HepG2 (cell line): ENCODE data around the gene CIAO2B. TPM values are rescaled to one million over a fixed set of nuclear protein-coding genes. Genes with fewer than 3 reads are reported as not detected.

ENCODE experiments used
- ATAC-seq: fragments of 200-7000 bp; cut with Tn5 transposase; 3 replicates; pipeline ENCODE4 v1.9.1; 2020; ENCODE audit warnings: mild to moderate bottlenecking, moderate library complexity
- BruUV-seq: library from RNA; stranded (reverse); fragments of 400-500 nt; replicated peaks from 2 replicates; lab custom pipeline; 2021; lab: Mats Ljungman, UMichigan
- CTCF ChIA-PET: fragments of 300-600 bp; formaldehyde crosslinking; extraction: SDS; loops from one replicate; lab custom pipeline; 2021; ENCODE audit warnings: low total read pairs, inconsistent platforms, low intra/inter-chr PET ratio; lab: Yijun Ruan, JAX
- POLR2A ChIA-PET: fragments of 350-600 bp; sonication (Branson Sonifier 250); formaldehyde crosslinking; loops from one replicate; lab custom pipeline; 2020; ENCODE audit warnings: antibody characterized with exemption, inconsistent platforms; lab: Yijun Ruan, JAX
- DNase-seq: peaks from one replicate; pipeline ENCODE4 v3.0.0-alpha.2; 2015; ENCODE audit warnings: low spot score
- FAIRE-seq: peaks from 3 replicates; lab custom pipeline; 2011; peaks lifted over from hg19 to GRCh38; lab: Jason Lieb, UNC
- H2AFZ ChIP-seq: one replicate; pipeline ENCODE4 v1.6.1; 2011; ENCODE audit warnings: low read length, inconsistent platforms
- H3K27ac ChIP-seq: fragments of 300-600 bp; 3 replicates; pipeline ENCODE4 v1.8.0; 2011; ENCODE audit warnings: mixed run types, mild to moderate bottlenecking, mixed read lengths, low read length, inconsistent platforms; ENCODE audit not compliant: insufficient read depth; ENCODE audit errors: extremely low read length
- H3K27me3 ChIP-seq, 2 experiments: fragments of 200-600 bp in 1 of 2; 2 replicates in 1 of 2; 3 replicates in 1 of 2; pipeline versions ENCODE4 v1.6.0 to v1.8.0; 2011; ENCODE audit warnings: low read length in 2 of 2, mild to moderate bottlenecking in 2 of 2, moderate library complexity in 2 of 2, inconsistent platforms in 1 of 2; ENCODE audit not compliant: insufficient read depth in 2 of 2, control insufficient read depth in 1 of 2
- H3K36me3 ChIP-seq, 2 experiments: fragments of 200-600 bp in 1 of 2; replicated peaks in 1 of 2; 2 replicates in 1 of 2; 3 replicates in 1 of 2; pipeline versions ENCODE4 v1.5.1 to v1.8.0; 2011; ENCODE audit warnings: low read length in 2 of 2, inconsistent platforms in 1 of 2; ENCODE audit not compliant: insufficient read depth in 2 of 2, control insufficient read depth in 1 of 2
- H3K4me1 ChIP-seq: 2 replicates; pipeline ENCODE4 v1.5.1; 2012; ENCODE audit warnings: low read length, inconsistent platforms; ENCODE audit not compliant: insufficient read depth
- H3K4me2 ChIP-seq: 2 replicates; pipeline ENCODE4 v1.6.0; 2011; ENCODE audit warnings: low read depth, low read length, inconsistent platforms
- H3K4me3 ChIP-seq, 3 experiments: fragments of 200-600 bp in 1 of 3; sonication (generic), shearing (Covaris generic) in 1 of 3; replicated peaks in 1 of 3; 2 replicates each; pipeline ENCODE4 v1.5.1; 2011 to 2016; ENCODE audit warnings: low read length in 3 of 3, inconsistent platforms in 2 of 3, low read depth in 2 of 3, mild to moderate bottlenecking in 2 of 3, control low read depth in 1 of 3, mixed read lengths in 1 of 3; ENCODE audit not compliant: insufficient read depth in 1 of 3
- H3K79me2 ChIP-seq: one replicate; pipeline ENCODE4 v1.6.1; 2011; ENCODE audit warnings: low read length, inconsistent platforms; ENCODE audit not compliant: insufficient read depth
- H3K9ac ChIP-seq: 2 replicates; pipeline ENCODE4 v1.6.0; 2011; ENCODE audit warnings: mild to moderate bottlenecking, low read depth, low read length, inconsistent platforms; ENCODE audit not compliant: insufficient read depth
- H3K9me3 ChIP-seq: 2 replicates; pipeline ENCODE4 v1.5.1; 2012; ENCODE audit warnings: mild to moderate bottlenecking, low read length
- H4K20me1 ChIP-seq: 2 replicates; pipeline ENCODE4 v1.6.0; 2011; ENCODE audit warnings: inconsistent platforms, mild to moderate bottlenecking, low read length, moderate library complexity; ENCODE audit not compliant: insufficient read depth
- CCAR2 ChIP-seq: fragments of 200-400 bp; formaldehyde crosslinking; optimal IDR thresholded peaks from 2 replicates; pipeline ENCODE3; 2018; ENCODE audit warnings: low read depth, mild to moderate bottlenecking, low read length, moderate library complexity
- CHCHD3 ChIP-seq: sonication (generic); formaldehyde crosslinking; IDR thresholded peaks from 2 replicates; pipeline ENCODE4 v1.8.0; 2022; ENCODE audit warnings: mild to moderate bottlenecking, missing genetic modification reagents, moderate library complexity
- CREB3 ChIP-seq: sonication (generic); formaldehyde crosslinking; IDR thresholded peaks from 2 replicates; pipeline ENCODE4 v1.5.0; 2020; ENCODE audit warnings: missing genetic modification reagents
- FOXC1 ChIP-seq: sonication (generic); formaldehyde crosslinking; IDR thresholded peaks from 2 replicates; pipeline ENCODE4 v1.8.0; 2022; ENCODE audit warnings: mild to moderate bottlenecking, missing genetic modification reagents, borderline replicate concordance
- ISL2 ChIP-seq: sonication (generic); formaldehyde crosslinking; IDR thresholded peaks from 2 replicates; pipeline ENCODE4 v1.5.0; 2020; ENCODE audit warnings: missing genetic modification reagents
- JARID2 ChIP-seq: sonication (generic); formaldehyde crosslinking; IDR thresholded peaks from 2 replicates; pipeline ENCODE4 v1.8.1; 2023; ENCODE audit warnings: missing genetic modification reagents, inconsistent platforms; ENCODE audit not compliant: insufficient replicate concordance
- MAFK ChIP-seq, 2 experiments: IDR thresholded peaks in 1 of 2; conservative IDR thresholded peaks in 1 of 2; 2 replicates each; pipeline ENCODE4 v1.6.1; 2011; ENCODE audit warnings: improper control_type of control experiment in 2 of 2, low read length in 2 of 2
- MED8 ChIP-seq: sonication (generic); formaldehyde crosslinking; IDR thresholded peaks from 2 replicates; pipeline ENCODE4 v1.8.1; 2023; ENCODE audit warnings: mild to moderate bottlenecking, missing genetic modification reagents; ENCODE audit not compliant: insufficient replicate concordance
- MIER2 ChIP-seq: IDR thresholded peaks from 2 replicates; pipeline ENCODE4 v1.6.1; 2016; ENCODE audit warnings: missing biosample characterization, missing genetic modification reagents
- MIER3 ChIP-seq: IDR thresholded peaks from 2 replicates; pipeline ENCODE4 v1.6.1; 2016; ENCODE audit warnings: missing compliant biosample characterization, borderline replicate concordance
- MXD4 ChIP-seq: IDR thresholded peaks from 2 replicates; pipeline ENCODE4 v1.6.1; 2016; ENCODE audit warnings: mild to moderate bottlenecking, missing biosample characterization, missing genetic modification reagents
- NBN ChIP-seq: fragments of 450-650 bp; conservative IDR thresholded peaks from 2 replicates; pipeline ENCODE4 v1.6.1; 2017
- NR2C2 ChIP-seq: sonication (generic); formaldehyde crosslinking; IDR thresholded peaks from 2 replicates; pipeline ENCODE4 v1.4.0; 2020; ENCODE audit warnings: missing genetic modification reagents, mild to moderate bottlenecking, moderate library complexity, borderline replicate concordance
- POLR2AphosphoS5 ChIP-seq: IDR thresholded peaks from 2 replicates; pipeline ENCODE4 v1.6.1; 2012; ENCODE audit warnings: low read depth, low read length
- ZFP41 ChIP-seq: sonication (generic); formaldehyde crosslinking; IDR thresholded peaks from 2 replicates; pipeline ENCODE4 v1.4.0; 2020; ENCODE audit warnings: mild to moderate bottlenecking, missing genetic modification reagents, borderline replicate concordance
- ZNF138 ChIP-seq: sonication (generic); formaldehyde crosslinking; IDR thresholded peaks from 2 replicates; pipeline ENCODE4 v1.5.0; 2020; ENCODE audit warnings: mild to moderate bottlenecking, low read depth, missing genetic modification reagents
- ZNF362 ChIP-seq: sonication (generic); formaldehyde crosslinking; IDR thresholded peaks from 2 replicates; pipeline ENCODE4 v1.4.0; 2020; ENCODE audit warnings: missing genetic modification reagents, mild to moderate bottlenecking, borderline replicate concordance
- ZNF431 ChIP-seq: sonication (generic); formaldehyde crosslinking; IDR thresholded peaks from 2 replicates; pipeline ENCODE4 v1.9.0; 2022; ENCODE audit warnings: missing genetic modification reagents, low read depth, mild to moderate bottlenecking, borderline replicate concordance
- ZNF547 ChIP-seq: sonication (generic); formaldehyde crosslinking; IDR thresholded peaks from 2 replicates; pipeline ENCODE4 v1.5.1; 2020; ENCODE audit warnings: mild to moderate bottlenecking, missing genetic modification reagents
- ZNF607 ChIP-seq: sonication (generic); formaldehyde crosslinking; IDR thresholded peaks from 2 replicates; pipeline ENCODE4 v1.5.1; 2020; ENCODE audit warnings: missing genetic modification reagents, mild to moderate bottlenecking, borderline replicate concordance
- ZNF839 ChIP-seq: sonication (generic); formaldehyde crosslinking; IDR thresholded peaks from 2 replicates; pipeline ENCODE4 v1.4.0; 2020; ENCODE audit warnings: missing genetic modification reagents, mild to moderate bottlenecking, borderline replicate concordance
- WGBS: methylation state at CpG from one replicate; pipeline ENCODE4 v1.1.6; 2017; ENCODE audit warnings: low lambda C conversion rate; 5-methylcytosine and 5-hydroxymethylcytosine counted together
- in situ Hi-C: cut with HindIII; loops from 2 replicates; pipeline ENCODE4 v1.10.0; 2017; ENCODE audit warnings: low pct_unique_long_range_greater_than_20kb; ENCODE audit not compliant: extremely low pct_ligation_motif_present
- intact Hi-C: fragments of 100-400 bp; cut with micrococcal nuclease; formaldehyde crosslinking; loops from one replicate; pipeline ENCODE4 v1.10.0; 2022; ENCODE audit not compliant: unreplicated experiment
- polyA plus RNA-seq, 8 experiments: library from polyadenylated mRNA; depleted of rRNA in 3 of 8; stranded (reverse) in 7 of 8; unstranded in 1 of 8; fragments of >200 nt; fragmentation: Illumina TruSeq in 4 of 8; extraction: Trizol in 4 of 8; gene quantifications; 2 replicates each; pipeline versions ENCODE4 v1.2.1 to v1.2.3, GENCODE V29; 2011 to 2016; ENCODE audit warnings: low read depth in 4 of 8, missing spikeins in 1 of 8, mixed read lengths in 1 of 8; ENCODE audit not compliant: insufficient read depth in 1 of 8
- total RNA-seq, 5 experiments: library from RNA; depleted of rRNA; stranded (reverse); fragments of >200 nt; fragmentation: Illumina TruSeq; extraction: Trizol; gene quantifications; 2 replicates each; pipeline ENCODE4 v1.2.3, GENCODE V29; 2016; ENCODE audit warnings: low read depth in 1 of 5

Gene CIAO2B
- total and polyA plus RNA-seq, 2 of the 13 experiments (the other 11 are each of a cell fraction or from before 2014, with no cell fraction given): 157 to 293 TPM

GRCh38 chr16:66954097-66954659 lies 20.0 kb upstream of the CIAO2B start (continued):
- no peak for TF ChIP-seq ZNF362 (CRISPR knock-in tag)
- TF ChIP-seq FOXC1: no peak
- no peak for TF ChIP-seq ZNF138 (CRISPR knock-in tag)
- TF ChIP-seq NBN: no peak

GRCh38 chr16:66953462-66954096 lies 19.4 kb upstream of the CIAO2B start:
- POLR2A ChIA-PET: interaction anchor here (0.8 to 1.3 kb wide), 3 partner anchors 9 to 293 kb away, joined by 3 to 7 read pairs (median 3); partner anchors contain the start of gene NOL3
- CTCF ChIA-PET: interaction anchor here (0.9 to 2.4 kb wide), 6 partner anchors 9 to 226 kb away, joined by 3 to 13 read pairs (median 4); no protein-coding TSS in a partner anchor
- no TSS peak for BruUV-seq
- intact Hi-C loops: loop anchor here (2.0 to 10.0 kb wide), 3 partner anchors 23 to 61 kb away; no protein-coding TSS in a partner anchor
- H3K79me2 ChIP-seq: no peaks in the 10 kb centered on the region
- no peaks in the 10 kb centered on the region for H4K20me1 ChIP-seq
- peak overlapping the region; percentile 74 for H3K4me2 ChIP-seq
- DNase-seq (no peak), ATAC-seq (peak; percentile 41), FAIRE-seq (no peak)
- peak overlapping the region in 2 of 3 experiments; percentile 25 to 40; a peak in 4 of 6 replicates for H3K4me3 ChIP-seq
- H3K9ac ChIP-seq: peak overlapping the region; percentile 27; the same call in 1 of the 2 replicates
- H2AFZ ChIP-seq: peak overlapping the region; percentile 24
- 14% methylated on average over 6 of the region's 10 CpGs for WGBS
- no peak overlapping the region for H3K27ac ChIP-seq
- no peaks in the 10 kb centered on the region for H3K36me3 ChIP-seq
- H3K27me3 ChIP-seq: peaks cover 3 to 20% of the 10 kb centered on the region in 2 experiments; a peak in 4 of 5 replicates
- in situ Hi-C loops: no loop called here
- 0 out of 2 replicates have a peak, but pooled peaks cover 5% of the 10 kb centered on the region for H3K9me3 ChIP-seq
- peaks cover 73% of the 10 kb centered on the region for H3K4me1 ChIP-seq
- peak; percentile 74; the same call in 1 of the 2 replicates for TF ChIP-seq ZNF607 (CRISPR knock-in tag)
- no peak for TF ChIP-seq NR2C2 (CRISPR knock-in tag)
- TF ChIP-seq MED8 (CRISPR knock-in tag): no peak
- TF ChIP-seq MIER2 (CRISPR knock-in tag): no peak
- no peak for TF ChIP-seq CREB3 (CRISPR knock-in tag)
- TF ChIP-seq MAFK (conservative IDR thresholded peaks at IDR 0.05 in 1 of 2, IDR thresholded peaks at IDR 0.05 in 1 of 2; ENCODE audit: low read length in 2 of 2): no peak
- no peak for TF ChIP-seq MIER3 (CRISPR knock-in tag)
- 0 out of 2 replicates have a peak, but pooled peaks have one; percentile 10 for TF ChIP-seq MXD4 (CRISPR knock-in tag)
- TF ChIP-seq ZNF839 (CRISPR knock-in tag): no peak
- TF ChIP-seq CHCHD3: no peak
- TF ChIP-seq ZNF431 (CRISPR knock-in tag): 0 out of 2 replicates have a peak, but pooled peaks have one; percentile 43
- TF ChIP-seq POLR2AphosphoS5: no peak
- TF ChIP-seq CCAR2: no peak
- TF ChIP-seq ZNF547 (CRISPR knock-in tag): no peak
- 0 out of 2 replicates have a peak, but pooled peaks have one; percentile 21 for TF ChIP-seq ISL2
- TF ChIP-seq ZFP41 (CRISPR knock-in tag): no peak
- TF ChIP-seq JARID2 (CRISPR knock-in tag): no peak
